NOMO-1 (cell line): ENCODE results near the gene NACA2.
"Not testable (repeated sequence)": the region's sequence is repeated elsewhere in the genome, so short reads cannot be mapped to it uniquely, and the experiment has no call there.

ENCODE experiments used
- DNase-seq, 2 experiments: peaks; one replicate each; lab custom pipeline; 2025; ENCODE audit not compliant: unreplicated experiment in 2 of 2; lab: John Stamatoyannopoulos, UW

Gene NACA2

DNA sequence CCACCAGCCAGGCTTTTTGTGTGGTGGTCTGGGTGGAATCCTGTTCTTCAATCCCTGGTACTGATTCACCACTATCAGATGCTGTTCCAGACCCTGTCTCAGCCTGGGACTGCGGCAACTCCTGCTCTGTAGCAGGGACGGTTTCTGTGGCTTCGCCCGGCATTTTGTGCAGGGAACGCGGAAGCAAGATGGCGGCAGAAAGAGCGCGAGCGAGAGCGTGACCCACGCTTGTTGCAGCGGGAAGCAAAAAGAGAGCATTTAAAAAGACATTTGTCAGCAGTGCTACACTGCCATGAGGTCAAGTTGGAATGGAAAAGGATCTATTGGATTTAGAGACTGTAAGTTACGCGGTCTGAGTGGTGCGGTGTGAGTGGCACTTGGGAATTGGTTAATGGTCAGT lies at the start of gene NACA2:
TSS of gene NACA2 (minus strand) at position 202 of the 400 bp plus-strand sequence. CDS start at position 163, 39 bp downstream.
- no peak for DNase-seq

DNA sequence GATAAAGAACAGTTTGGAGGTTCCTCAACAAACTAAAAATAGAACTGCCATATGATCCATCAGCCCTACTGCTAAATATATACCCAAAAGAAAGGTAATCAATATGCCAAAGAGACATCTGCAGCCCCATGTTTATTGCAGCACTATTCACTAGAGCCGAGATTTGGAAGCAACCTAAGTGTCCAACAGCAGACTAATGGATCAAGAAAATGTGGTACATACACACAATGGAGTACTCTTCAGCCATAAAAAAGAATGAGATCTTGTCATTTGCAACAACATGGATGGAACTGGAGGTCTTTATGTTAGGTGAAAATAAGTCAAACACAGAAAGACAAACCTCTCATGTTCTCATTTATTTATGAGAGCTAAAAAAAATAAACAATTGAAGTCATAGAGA lies 48.8 kb upstream of the NACA2 start:
- DNase-seq, result no peak

DNA sequence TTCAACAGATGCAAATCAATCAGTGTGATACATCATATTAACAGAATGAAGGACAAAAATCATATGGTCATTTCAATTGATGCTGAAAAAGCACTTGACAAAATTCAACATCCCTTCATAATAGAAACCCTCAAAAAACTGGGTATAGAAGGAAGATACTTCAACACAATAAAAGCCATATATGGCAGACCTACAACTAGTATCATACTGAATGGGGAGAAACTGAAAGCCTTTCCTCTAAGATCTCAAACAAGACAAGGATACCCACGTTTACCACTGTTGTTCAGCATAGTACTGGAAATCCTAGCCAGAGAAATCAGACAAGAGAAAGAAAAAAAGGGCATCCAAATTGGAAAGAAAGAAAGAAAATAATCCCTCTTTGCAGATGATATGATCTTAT lies 47.1 kb upstream of the NACA2 start:
- DNase-seq, result no peak

GRCh38 chr17:61635913-61636432 lies 45.0 kb upstream of the NACA2 start:
- DNase-seq, result peak; percentile 16 to 43

GRCh38 chr17:61634942-61635538 lies 44.0 kb upstream of the NACA2 start:
- DNase-seq, result no peak

GRCh38 chr17:61634011-61634539 lies 43.1 kb upstream of the NACA2 start:
- DNase-seq, result no peak

DNA sequence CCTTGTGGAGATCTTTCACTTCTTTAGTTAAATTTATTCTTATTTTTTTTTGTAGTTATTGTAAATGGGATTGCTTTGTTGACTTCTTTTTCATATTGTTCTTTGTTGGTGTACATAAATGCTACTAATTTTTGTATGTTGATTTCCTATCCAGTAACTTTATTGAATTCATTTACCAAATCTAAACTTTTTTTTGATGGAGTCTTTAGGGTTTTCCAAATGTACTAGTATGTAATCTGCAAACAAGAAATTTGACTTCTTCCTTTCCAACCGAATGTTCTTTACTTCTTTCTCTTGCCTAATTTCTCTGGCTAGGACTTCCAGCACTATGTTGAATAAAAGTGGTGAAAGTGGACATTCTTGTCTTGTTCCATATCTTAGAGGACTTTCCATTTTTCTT lies 41.8 kb upstream of the NACA2 start:
- no peak for DNase-seq

GRCh38 chr17:61631800-61632199 lies 40.8 kb upstream of the NACA2 start:
- DNase-seq, result no peak

GRCh38 chr17:61628158-61628557 lies 37.1 kb upstream of the NACA2 start:
- DNase-seq, result not testable (repeated sequence)

DNA sequence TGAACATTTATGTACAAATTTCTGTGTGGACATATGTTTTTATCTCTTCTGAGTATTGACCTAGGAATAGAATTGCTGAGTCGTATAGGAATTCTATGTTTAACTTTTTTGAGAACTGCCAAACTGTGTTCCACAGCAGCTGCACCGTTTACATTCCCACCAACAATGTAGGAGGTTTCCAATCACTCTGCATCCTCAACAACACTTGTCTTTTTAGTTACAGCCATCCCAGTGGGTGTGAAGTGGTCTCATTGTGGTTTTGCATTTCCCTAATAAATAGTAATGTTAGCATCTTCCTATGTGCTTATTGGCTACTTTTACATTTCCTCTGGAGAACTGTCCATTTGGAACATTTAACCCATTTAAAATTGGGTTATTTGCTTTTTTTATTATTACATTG lies 36.6 kb upstream of the NACA2 start:
- no peak for DNase-seq

- DNase-seq, result no peak
Measured at GRCh38 chr17:61627125-61627524, 36.1 kb upstream of the NACA2 start.

GRCh38 chr17:61625564-61625963 lies 34.5 kb upstream of the NACA2 start:
- DNase-seq, result no peak

DNA sequence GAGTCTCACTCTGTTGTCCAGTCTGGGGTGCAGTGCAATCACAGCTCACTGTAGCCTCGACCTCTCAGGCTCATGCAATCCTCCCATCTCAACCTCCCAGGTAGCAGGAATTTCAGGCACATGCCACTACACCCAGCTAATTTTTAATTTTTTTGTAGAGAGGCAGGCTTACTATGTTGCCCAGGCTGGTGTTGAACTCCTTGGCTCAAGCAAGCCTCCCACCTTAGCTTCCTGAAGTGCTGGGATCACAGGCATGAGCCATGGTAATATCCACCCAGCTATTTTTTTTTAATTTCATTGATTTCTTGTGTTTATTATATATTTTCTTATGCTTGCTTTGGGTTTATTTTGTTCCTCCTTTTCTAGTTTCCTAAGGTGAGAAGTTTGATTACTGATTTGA lies 33.9 kb upstream of the NACA2 start:
- DNase-seq, result no peak

DNA sequence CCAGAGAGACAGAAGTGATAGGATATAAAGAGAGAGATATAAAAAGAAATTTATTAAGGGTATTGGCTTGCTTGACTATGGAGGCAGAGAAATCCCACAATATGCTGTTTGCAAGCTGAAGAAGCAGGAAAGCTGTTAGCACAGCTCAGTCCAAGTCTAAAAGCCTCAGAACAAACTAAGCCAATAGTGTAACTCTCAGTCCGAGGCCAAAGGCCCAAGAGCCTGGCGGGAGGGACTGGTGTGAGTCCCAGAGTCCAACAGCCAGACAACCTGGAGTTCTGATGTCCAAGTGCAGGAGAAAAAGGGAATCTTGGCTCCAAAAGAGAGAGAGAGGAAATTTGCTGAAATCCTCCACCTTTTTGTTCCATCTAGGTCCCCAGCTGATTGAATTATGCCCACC lies 30.3 kb upstream of the NACA2 start:
- DNase-seq, result no peak

DNA sequence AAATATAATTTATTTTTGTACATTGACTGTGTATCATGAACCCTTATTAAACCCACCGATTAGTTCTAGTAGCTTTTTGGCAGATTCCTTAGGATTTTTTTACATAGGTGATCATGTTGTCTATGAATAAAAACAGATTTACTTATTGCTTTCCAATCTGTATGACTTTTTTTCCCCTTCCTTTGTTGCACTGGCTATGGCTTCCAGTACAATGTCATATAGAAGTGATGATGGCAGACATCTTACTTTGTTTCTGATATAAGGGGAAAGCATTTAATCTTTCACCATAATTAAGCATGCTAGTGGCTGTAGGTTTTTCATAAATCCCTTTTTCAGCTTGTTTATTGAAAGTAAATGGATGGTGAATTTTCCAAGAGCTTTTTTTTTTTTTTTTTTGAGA lies 28.9 kb upstream of the NACA2 start:
- no peak for DNase-seq

GRCh38 chr17:61619493-61619892 lies 28.5 kb upstream of the NACA2 start:
- no peak for DNase-seq

GRCh38 chr17:61618950-61619349 lies 27.9 kb upstream of the NACA2 start:
- DNase-seq, result no peak

DNA sequence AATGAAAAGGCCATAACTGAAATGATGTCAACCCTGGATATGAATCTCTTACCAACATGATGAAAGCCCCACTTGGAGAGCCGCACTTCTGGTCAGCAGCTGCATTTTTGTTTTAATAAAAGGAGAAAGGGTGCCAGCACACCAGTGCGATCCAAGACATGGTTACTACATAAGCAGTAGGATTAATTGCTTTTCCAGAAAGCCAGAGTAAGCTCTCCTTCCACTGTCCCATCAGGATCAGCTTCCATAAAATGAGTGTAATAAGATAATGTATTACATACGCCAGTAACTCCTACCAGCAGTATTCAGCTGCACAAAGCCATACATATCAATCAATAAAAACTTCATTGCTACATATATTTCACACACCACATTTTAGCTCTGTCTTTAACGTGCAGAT lies 26.3 kb upstream of the NACA2 start:
- no peak for DNase-seq

DNA sequence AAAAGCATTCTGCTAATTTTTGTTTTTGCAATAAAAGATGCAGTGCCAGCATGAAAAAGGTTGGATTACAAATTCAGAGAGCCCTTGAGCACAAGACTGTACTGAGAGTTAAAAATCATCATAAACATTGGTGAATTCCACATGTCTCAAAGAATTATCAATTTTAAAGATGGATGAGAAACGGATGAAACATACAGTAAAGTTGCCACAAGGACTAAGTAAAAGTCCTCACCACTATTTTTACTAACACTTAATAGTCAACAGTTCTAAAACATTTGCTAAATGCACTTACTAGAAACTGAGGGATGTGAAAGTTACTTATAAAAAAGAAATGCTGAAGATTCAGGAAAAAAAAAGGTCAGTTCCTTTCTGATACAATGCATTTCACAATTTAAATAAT lies 25.8 kb upstream of the NACA2 start:
- no peak for DNase-seq

DNA sequence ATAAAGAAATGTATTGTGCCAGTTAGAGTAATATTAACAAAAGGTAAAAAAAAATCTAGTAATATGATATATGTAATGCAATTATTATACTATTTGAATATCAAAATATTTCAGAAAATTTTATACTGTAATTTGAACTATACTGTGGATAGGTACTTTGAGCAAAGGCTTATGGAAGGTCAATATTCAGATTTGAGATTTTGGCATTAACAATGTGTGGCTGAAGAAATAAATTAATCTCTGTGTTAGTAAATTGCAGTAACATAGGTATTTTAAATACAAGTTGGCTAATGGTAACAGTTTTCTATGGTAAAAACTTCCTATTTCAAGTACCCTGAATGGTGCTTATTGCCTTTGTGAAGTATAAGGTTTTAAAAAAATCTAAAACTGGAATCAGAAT lies 23.2 kb upstream of the NACA2 start:
- DNase-seq, result no peak

GRCh38 chr17:61611323-61611722 lies 20.3 kb upstream of the NACA2 start:
- DNase-seq, result no peak

GRCh38 chr17:61605692-61606091 lies 14.7 kb upstream of the NACA2 start:
- no peak for DNase-seq

GRCh38 chr17:61601297-61601696 lies 10.3 kb upstream of the NACA2 start:
- no peak for DNase-seq
